Measurements from ENCODE around the gene PMFBP1. TPM values are rescaled to one million over a fixed set of nuclear protein-coding genes. Genes with fewer than 3 reads are reported as not detected.

Gene PMFBP1
- polyA plus RNA-seq, 1 of the 3 experiments (the other 2 are of a cell fraction), result 0.16 TPM

- Histone ChIP-seq H2AFZ (ENCODE audit: low read depth) (no peak overlapping the region), H3K9me3 (no peaks in the 10 kb centered on the region), H3K4me1 (ENCODE audit: control insufficient read depth in 1 of 2, insufficient read depth in 2 of 2, low read depth in 1 of 2, low read length in 1 of 2) (no peaks in the 10 kb centered on the region), H3K9ac (no peak overlapping the region), H4K20me1 (ENCODE audit: insufficient read depth) (no peaks in the 10 kb centered on the region), H3K4me3 (ENCODE audit: low read depth in 2 of 2, low read length in 1 of 2) (no peak overlapping the region), H3K27me3 (ENCODE audit: insufficient read depth) (no peaks in the 10 kb centered on the region; the same call in 1 of the 2 replicates), H3F3A (replicated peaks; ENCODE audit: insufficient read depth) (no peaks in the 10 kb centered on the region), H3K79me2 (ENCODE audit: insufficient read depth) (no peaks in the 10 kb centered on the region), H3K36me3 (replicated peaks in 1 of 2; ENCODE audit: control insufficient read depth in 1 of 2, insufficient read depth in 2 of 2, low read length in 1 of 2) (no peaks in the 10 kb centered on the region), H3K27ac (ENCODE audit: low read depth in 2 of 2, low read length in 1 of 2) (no peak overlapping the region), H3K9me2 (no peaks in the 10 kb centered on the region), H3K4me2 (no peak overlapping the region)
- 57% methylated on average over 5 of the region's 5 CpGs for WGBS (ENCODE audit: low lambda C conversion rate)
- POLR2A ChIA-PET, result no interaction called here
- CTCF ChIA-PET, result interaction anchor here (0.9 to 5.6 kb wide), 4 partner anchors 8 to 55 kb away, joined by 3 to 28 read pairs (median 4); no protein-coding TSS in a partner anchor
- no peak for DNase-seq
- TF ChIP-seq TEAD4 (IDR thresholded peaks at IDR 0.05; ENCODE audit: borderline replicate concordance, insufficient read depth), result no peak
- no peak for TF ChIP-seq CTCF (IDR thresholded peaks at IDR 0.05)
- no peak for TF ChIP-seq POLR2AphosphoS5 (IDR thresholded peaks at IDR 0.05; ENCODE audit: low read depth, low read length)
- TF ChIP-seq RFX5 (IDR thresholded peaks at IDR 0.05; ENCODE audit: low read length), result no peak
- TF ChIP-seq REST (IDR thresholded peaks at IDR 0.05; ENCODE audit: low read depth, low read length), result no peak
- no peak for TF ChIP-seq RAD21 (IDR thresholded peaks at IDR 0.05; ENCODE audit: low read length)
- TF ChIP-seq CHD2 (IDR thresholded peaks at IDR 0.05; ENCODE audit: low read length, partially characterized antibody), result no peak
- no peak for TF ChIP-seq PBX3 (IDR thresholded peaks at IDR 0.05)
- no peak for TF ChIP-seq FOXM1 (IDR thresholded peaks at IDR 0.05; ENCODE audit: low read depth)
- TF ChIP-seq FOSL2 (IDR thresholded peaks at IDR 0.05; ENCODE audit: borderline replicate concordance, low read depth), result no peak
- TF ChIP-seq GATA2 (CRISPR knock-in tag; IDR thresholded peaks at IDR 0.05), result no peak
- TF ChIP-seq GABPA (IDR thresholded peaks at IDR 0.05; ENCODE audit: low read depth), result no peak
- TF ChIP-seq EZH2phosphoT487 (IDR thresholded peaks at IDR 0.05; ENCODE audit: borderline replicate concordance, low read depth), result no peak
- TF ChIP-seq MXI1 (IDR thresholded peaks at IDR 0.05; ENCODE audit: low read depth, low read length), result no peak
- TF ChIP-seq IRF3 (IDR thresholded peaks at IDR 0.05; ENCODE audit: low read depth, low read length), result no peak
- TF ChIP-seq JUND (IDR thresholded peaks at IDR 0.05), result no peak
Measured at GRCh38 chr16:72179204-72179970, 7.4 kb upstream of the PMFBP1 start.
